NCI-H1694 treated with DMSO at 0.1 percent for 48 hours (cell line): ENCODE measurements around the gene C1orf174.

ENCODE experiments used
- DNase-seq: peaks from one replicate; lab custom pipeline; 2025; lab: John Stamatoyannopoulos, UW

The C1orf174 gene

GRCh38 chr1:3900150-3900968 is at the start of gene C1orf174:
Gene C1orf174, minus strand, starts transcription at chr1:3900272. Its CDS starts 86 bp downstream, at chr1:3900186.
- DNase-seq, result peak; percentile 97

GRCh38 chr1:3948344-3948743 is 48.3 kb upstream of the C1orf174 start:
- no peak for DNase-seq

- DNase-seq, result no peak
Measured at GRCh38 chr1:3945916-3946840, 46.1 kb upstream of the C1orf174 start.

- no peak for DNase-seq
Measured at GRCh38 chr1:3945222-3945621, 45.1 kb upstream of the C1orf174 start.

- DNase-seq, result peak; percentile 77
Measured at GRCh38 chr1:3944578-3945125, 44.6 kb upstream of the C1orf174 start.

GRCh38 chr1:3943806-3944577 is 43.9 kb upstream of the C1orf174 start:
- peak; percentile 56 for DNase-seq

- DNase-seq, result peak; percentile 8
Measured at GRCh38 chr1:3943123-3943431, 43.0 kb upstream of the C1orf174 start.

GRCh38 chr1:3942416-3943122 is 42.5 kb upstream of the C1orf174 start:
- DNase-seq, result no peak

GRCh38 chr1:3940754-3941345 is 40.8 kb upstream of the C1orf174 start:
- DNase-seq, result no peak

- no peak for DNase-seq
Measured at GRCh38 chr1:3940081-3940753, 40.1 kb upstream of the C1orf174 start.

GRCh38 chr1:3939242-3940080 is 39.4 kb upstream of the C1orf174 start:
- no peak for DNase-seq

GRCh38 chr1:3932156-3932919 is 32.3 kb upstream of the C1orf174 start:
- no peak for DNase-seq

GRCh38 chr1:3931007-3931912 is 31.2 kb upstream of the C1orf174 start:
- DNase-seq, result no peak

GRCh38 chr1:3930301-3931006 is 30.4 kb upstream of the C1orf174 start:
- DNase-seq, result no peak

GRCh38 chr1:3929126-3929525 is 29.1 kb upstream of the C1orf174 start:
- DNase-seq, result no peak

- DNase-seq, result peak; percentile 80
Measured at GRCh38 chr1:3928586-3928985, 28.5 kb upstream of the C1orf174 start.

GRCh38 chr1:3926956-3927355 is 26.9 kb upstream of the C1orf174 start:
- no peak for DNase-seq
